Measurements from ENCODE around the gene TMEM109.

The TMEM109 gene

DNA sequence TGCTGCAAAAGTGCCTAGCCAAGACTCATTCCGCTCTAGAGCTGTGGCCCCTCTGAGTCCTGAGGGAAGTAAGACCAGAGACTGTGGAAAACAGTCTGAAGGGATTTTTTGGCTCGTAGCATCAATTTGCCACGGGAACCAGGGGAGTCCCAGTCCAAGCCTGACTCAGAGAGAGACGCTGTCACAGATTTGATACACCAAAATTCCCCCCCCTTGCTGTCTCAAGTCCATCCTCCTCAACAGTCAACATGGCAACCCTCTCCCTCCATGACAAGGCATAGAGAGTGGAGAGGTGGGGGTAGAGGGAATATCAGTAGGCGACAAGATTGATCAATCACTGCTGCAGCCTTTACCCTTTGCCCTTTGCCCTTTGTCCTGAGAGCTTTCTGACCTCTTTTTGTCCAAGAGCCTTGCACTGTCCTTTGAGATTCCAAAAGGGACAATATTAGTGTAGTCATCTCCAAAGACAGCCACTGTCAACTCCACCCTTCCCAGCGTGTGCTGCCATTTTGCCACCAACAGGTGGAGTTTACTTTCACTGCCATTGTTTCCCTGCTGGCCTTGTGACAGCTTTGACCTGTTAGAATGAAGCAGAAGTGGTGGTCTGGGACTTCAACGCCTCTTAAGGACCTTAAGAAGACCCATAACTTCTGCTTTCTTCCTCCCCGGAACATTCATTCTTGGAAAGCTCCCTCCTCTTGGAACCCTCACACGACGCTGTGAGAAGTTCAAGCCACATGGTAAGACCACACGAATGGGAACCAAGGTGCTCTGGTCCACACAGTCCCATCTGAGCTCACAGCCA, 30.7 kb downstream of the TMEM109 start:
- DNase-seq: no peak

DNA sequence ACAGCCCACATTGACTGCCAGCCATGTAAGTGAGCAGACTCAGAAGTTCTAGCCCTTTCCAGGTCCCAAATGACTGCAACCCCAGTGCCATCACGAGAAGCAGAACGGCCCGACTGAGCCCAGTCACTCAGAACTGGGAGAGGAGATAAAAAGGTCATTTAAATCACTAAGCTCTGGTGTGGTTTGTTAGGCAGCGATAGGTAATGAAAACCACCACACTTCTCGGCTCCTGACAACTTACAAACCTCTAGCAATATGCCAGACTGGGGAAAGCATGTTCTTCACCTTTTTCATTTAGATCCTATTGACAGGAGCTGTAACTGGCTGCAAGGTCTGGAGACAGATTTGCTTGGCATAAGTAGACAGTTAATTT, 31.3 kb downstream of the TMEM109 start:
- no peak for DNase-seq

DNA sequence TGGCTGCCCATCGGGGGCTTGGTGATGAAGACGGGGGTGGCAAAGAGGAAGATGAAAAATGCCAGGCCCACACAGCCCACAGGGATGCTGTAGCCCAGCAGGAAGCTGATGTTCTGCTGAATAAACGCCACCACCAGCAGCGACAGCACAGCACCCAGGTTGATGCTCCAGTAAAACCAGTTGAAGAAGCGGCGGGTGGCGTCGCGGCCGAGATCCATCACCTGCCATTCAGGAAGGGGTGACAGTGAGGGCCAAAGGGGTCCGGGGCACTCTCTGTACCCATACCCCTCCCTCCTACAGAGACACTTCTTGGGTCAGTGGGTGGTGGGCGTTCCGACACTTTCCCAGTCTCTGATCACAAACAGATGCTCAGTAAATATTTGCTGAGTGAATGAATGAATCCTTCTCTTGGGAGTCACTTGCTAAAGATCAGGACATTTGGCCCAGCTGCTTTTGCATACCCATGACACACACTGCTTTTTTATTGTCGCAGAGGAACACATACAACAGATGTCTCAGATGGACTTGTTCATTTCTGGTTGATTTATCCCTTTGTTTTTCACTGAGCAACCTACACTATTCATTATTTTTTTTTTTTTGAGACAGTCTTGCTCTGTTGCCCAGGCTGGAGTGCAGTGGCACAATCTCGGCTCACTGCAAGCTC, 32.8 kb downstream of the TMEM109 start:
- DNase-seq: peak in 1 of 2 experiments; percentile 73

DNA sequence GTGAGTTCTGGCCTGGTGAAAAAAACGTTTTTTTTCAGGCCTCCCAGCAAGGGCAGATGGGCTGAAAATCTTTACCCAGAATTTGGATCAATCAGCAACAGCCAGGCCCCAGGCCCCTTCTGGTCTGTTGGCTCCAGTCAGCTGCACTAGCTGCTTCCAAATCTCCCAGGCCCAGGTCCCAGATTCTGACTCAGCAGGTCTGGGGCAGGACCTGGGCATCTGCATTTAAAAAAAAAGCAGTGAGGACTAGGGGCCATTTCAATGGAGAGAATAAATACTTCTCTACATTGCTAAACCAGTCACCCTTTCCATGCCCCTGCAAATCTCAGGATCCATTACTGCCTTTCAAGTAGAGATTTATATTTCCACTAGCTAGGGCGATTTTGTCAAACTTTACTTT, 33.7 kb downstream of the TMEM109 start:
- DNase-seq: peak in 1 of 2 experiments; percentile 47

DNA sequence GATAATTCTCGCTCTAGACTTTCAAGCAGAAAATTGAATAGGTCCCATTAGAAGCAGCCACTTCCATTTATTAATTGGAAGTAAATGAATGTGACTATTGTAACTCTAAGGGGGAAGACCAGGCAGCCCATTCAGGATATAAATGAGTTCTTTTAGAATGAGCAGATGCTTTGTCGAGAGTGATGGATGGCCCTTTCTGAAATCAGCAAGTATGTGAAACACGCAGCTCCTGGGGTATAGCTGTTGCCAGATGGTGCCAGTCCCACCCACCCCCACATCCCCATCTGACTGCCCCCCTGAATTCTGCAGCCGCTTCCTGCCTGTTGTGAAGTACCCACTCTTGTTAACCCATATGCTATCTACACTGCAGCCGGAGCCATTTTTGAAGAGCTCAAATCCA, 34.3 kb downstream of the TMEM109 start:
- peak; percentile 73 to 93 for DNase-seq

DNA sequence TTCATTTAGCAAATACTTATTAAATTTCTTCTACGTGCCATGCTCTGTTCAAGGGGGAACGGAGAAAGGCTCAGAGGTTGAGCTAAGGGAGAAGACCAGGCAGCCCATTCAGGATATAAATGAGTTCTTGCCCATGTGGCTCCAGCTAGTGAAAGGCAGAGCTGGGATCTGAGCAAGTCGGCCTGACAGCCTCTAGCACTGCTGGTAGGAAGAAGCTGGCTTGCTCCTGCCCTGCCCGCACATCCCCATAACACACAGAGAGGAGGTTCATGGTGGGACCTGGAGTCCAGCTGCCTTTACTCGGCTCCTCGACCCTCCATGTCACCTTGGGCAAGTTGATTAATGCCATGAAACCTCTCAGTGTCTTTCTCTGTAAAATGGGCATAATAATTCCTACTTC, 36.1 kb downstream of the TMEM109 start:
- DNase-seq: no peak

DNA sequence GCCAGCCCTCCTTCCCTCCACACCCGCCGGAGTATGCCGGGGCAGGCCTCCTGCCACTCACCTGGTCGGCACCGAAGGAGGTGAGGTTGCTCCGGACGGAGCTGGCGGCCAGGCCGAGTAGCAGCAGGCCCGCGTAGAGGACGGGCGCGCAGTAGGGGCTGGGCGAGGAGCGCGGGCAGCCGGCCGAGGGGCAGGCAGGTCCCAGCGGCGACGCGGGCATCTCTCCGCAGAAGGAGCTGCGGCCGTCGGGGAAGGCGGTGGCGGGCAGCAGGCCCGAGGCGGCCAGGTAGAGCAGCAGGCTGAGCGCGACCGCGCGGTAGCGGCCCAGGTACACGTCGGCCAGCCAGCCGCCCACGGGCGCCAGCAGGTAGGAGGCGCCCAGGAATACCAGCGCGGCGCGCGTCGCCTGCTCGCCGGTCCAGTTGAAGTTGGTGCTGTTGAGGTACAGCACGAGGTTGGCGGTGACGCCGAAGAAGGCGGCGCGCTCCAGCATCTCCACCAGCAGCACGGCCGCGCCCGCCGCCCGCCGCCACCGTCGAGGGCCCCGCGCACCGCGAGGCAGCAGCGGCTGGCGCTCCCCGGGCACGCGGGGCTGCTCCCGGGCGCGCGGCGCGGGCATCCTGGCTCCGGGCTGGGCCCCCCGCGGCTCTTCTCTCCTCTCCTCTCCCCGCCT, 37.1 kb downstream of the TMEM109 start:
- no peak for DNase-seq

DNA sequence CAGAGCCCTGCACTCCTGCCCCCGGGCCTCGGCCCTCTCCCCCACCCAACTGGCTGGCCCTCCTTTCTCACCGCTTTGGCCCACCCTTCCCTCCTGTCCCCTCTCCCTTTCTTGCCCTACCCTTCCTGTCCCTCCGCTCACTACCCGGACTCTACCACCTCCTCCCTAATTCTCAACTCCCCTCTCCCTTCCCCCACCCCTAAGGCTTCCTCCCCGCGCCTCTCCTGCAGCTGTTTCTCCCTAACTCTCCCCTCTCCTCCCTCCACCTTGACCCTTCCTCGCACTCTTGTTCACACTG, 37.6 kb downstream of the TMEM109 start:
- DNase-seq: no peak

DNA sequence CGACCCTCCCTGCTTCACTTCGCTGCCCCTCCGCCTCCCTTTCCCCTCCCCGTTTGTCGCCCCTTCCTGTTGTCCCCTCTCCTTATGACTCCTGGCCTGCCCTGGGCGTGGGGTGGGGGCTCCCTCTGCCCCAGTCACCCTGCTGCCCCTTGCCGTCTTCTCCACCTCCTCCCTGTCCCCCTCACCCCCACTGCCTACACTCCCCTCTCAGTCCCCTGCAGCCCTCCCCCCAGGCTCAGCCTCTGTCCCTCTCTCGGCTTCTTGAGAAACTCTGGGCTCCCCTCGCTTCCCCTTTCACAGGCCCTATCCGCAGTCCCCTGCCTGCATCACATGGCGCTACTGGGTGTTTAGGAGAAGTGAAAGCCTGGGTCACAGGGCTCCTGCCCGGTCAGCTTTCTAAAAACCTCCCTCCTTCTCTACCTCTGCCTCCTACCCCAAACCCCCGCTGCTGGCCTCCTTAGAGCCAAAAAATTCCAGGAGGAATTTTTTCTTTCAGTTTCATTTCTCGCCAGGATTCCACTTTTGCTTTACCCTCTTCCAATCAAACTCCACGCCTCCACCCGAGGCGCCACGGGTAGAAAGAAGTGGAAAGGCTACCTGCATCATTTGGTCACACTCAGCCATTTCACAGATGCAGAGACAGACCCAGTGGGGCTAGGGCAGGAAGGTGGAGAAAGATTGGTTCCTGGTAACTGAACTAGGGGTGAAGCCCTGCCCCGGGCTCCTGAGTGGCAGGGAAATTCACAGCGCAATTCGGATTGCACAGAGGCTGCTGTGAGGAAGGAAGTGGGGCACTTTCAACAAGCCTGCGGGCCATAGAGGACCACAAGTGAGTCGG, 38.2 kb downstream of the TMEM109 start, which contains the start of gene SLC15A3:
SLC15A3 (minus strand) TSS at position 273 of the 838 bp plus-strand sequence. CDS start 625 bp downstream, outside the sequence.
- DNase-seq: no peak

DNA sequence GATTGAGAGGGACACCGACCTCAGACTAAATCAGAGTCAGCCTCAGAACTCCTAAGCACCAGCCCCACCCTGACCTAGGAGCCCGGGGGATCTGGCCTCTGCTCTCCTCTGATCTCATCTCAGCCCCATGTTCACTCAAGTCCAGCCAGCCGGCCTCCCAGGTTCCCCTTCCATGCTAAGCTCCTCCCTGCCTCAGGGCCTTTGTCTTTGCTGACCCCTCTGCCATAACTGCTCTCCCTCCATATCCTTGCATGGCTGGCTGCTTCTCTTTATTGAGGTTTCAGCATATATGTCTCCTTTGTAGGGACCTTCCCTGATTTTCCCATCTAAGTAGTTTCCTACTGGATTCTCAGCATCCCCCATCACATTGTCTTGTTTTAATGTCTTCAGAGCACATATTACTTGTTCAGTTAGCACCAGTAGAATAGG, 38.8 kb downstream of the TMEM109 start:
- no peak for DNase-seq

DNA sequence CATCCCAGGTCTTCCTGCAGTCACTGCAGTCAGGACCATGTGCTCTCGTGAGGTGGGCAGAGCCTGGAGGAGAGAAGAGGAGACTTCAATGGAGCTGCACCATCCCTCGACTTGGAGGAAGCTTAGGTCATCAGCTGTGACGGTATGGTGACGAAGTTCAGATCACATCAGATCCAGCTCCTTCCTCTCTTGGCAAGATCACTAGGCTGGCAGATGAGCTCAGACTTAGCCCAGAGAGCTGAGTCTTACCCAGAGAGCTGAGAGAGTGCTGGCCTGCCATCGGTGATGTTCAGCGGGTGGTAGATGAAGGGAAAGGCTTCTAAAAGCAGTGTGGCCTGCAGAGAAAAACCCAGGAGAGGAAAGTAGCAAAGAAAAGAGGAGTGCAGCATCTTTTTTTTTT, 39.8 kb downstream of the TMEM109 start:
- no peak for DNase-seq

DNA sequence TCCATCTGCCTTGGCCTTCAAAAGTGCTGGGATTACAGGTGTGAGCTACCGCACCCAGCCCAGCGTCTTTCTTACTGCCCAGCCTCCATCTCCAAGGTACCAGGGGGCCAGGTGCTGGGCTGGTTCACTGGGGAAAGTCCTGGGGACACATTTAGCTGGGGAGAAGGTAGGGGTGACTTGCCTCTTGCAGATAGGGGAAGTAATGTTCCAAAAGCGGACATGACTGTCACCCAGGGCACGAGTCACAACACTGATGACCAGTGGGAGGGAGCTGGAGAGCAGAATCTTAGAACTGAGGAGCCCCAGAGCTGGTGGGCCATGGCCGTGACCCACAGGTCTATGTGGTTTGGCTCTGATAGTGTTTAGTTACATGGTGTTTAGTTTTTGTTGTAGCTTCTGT, 40.5 kb downstream of the TMEM109 start:
- no peak for DNase-seq

DNA sequence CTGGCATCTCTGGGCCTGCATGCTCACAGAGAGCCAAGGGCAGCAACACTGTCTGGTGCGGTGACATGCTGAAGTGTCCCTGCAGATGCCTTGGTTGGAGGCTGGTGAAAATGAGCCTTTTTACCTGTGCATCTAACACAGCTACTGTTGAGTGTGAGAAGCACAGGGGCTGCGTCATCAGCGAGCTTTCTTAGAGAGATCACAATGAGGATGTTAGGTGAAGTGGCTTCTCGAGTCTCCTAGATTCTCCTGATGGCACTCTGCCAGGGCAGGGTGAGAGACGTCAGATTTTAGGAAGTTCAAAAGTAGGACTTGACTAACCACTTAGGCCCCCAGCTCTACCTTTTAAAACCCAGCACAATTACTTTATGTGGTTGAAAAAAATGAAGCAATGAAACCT, 41.6 kb downstream of the TMEM109 start:
- DNase-seq: peak in 1 of 2 experiments; percentile 13

DNA sequence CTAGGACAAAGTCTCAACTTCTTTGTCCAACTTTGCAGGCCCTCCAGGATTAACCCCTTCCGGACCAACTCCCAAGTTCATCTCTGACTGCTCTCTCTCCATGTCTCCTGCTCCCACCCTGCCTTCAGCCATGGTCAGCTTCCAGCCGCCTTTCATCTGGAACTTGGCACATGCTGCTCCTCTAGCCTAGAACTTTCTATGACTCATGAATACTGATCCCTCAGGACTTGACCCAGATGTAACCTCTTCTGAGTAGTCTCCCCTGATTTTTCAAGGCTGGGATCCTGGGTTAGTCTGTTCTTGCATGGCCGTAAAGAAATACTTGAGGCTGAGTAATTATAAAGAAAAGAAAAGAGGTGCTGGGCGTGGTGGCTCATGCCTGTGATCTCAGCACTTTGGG, 43.2 kb downstream of the TMEM109 start:
- no peak for DNase-seq

DNA sequence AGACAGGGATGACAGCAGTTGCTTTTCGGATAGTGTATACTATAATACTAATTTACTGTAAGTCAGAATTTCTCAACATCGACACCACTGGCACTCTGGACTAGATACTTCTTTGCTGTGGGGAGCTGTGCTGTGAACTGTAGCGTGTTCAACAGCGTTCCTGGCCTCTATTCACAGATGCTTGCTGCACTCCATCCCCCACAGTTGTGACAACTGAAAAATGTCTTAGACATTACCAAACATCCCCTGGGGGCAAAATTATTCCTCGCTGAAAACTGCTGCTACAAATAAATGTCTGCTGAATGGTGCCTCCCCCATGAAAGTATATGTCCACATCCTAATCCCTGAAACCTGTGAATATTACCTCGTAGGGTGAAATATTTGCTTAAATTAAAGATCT, 45.5 kb downstream of the TMEM109 start:
- DNase-seq: no peak

DNA sequence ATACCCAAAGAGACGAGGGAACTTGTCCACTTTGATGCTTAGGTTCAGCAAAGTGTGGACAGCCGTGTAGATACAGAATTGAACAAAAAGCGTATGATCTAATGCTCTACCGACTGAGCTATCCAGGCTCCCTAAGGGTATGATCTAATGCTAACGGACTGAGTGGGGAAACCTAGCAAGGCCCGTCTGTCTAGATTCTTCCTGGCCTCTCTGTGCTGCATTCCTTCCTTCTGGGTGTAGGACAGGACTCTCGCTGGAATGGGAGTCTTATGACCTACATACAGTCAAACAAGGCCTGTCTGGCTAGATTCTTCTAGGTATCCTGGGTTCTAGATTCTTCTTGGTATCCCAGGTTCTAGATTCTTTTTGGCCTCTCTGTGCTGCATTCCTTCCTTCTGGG, 46.4 kb downstream of the TMEM109 start:
- DNase-seq: no peak

DNA sequence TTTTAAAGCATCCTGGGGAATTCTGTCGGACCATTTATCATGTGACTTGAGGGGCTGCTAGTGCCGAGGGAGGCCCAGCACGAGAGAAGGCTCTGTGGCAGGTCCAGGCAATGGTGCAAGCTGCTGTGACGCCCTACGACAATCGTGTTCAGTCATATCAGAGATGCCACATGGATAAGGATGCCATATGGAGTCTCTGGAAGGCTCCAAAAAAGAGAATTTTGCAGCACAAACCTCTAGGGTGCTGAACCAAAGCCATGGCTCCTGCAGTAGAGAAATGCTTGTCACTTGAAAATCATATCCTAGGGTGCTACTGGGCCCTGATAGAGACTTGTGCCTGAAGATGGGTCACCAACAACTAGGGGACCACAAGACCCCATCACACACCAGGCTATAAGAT, 50.8 kb downstream of the TMEM109 start:
- DNase-seq: peak in 1 of 2 experiments; percentile 25

DNA sequence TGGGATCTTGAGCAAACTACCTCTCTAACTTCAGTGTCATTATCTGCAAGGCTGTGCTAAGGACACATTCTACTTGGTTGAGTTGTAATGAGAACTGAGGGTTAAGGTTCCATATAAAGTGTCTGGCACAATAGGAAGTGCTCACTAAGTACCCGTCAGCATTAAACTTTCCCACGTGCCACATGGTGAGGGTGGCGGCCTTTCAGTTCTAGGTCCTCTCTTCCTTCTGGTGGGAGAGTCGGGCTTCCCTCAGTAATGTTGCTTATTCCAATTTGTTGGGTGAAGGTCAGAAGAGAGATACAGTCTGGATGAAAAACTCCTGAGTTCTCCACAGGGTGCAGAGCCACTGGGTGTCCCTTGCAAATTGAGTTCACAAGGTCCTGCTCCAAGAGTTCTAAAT, 52.9 kb downstream of the TMEM109 start:
- DNase-seq: no peak

DNA sequence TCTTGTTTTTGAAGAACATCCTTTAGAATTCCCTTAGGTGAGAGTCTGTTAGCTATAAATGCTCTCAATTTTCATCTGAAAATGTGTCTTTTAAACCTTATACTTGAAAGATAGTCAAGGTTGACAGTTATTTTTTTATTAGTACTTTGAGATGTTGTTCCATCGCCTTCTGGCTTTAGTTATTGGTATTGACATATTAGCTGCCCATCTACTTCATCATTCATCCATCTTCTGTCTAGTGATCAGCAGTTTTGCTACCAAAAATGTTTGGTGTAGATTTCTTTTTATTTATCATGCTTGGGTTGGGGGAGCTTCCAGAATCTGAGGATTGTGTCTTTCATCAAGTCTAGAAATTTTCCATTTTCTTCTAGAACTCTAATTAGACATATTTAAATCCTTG, 54.3 kb downstream of the TMEM109 start:
- DNase-seq: no peak

DNA sequence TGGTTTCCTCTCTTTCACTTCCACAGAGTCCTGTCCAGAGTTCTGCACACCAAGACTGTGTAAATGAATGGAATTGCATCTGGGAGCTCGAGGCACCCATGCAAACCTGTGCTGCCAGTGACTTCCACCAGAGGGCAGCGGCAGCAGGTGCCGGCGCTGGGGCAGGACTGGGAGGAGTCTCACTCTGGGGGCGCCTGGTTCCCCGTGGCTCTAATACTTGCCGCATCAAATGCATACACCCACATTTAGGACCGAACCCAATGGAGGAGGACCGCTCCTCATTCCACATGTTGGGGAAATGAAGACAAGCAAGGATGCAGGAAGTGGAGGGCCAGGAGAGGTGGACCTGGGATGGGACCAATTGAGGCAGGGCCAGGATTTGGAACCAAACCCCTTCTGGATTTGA, 56.4 kb downstream of the TMEM109 start:
- peak in 1 of 2 experiments; percentile 33 for DNase-seq

DNA sequence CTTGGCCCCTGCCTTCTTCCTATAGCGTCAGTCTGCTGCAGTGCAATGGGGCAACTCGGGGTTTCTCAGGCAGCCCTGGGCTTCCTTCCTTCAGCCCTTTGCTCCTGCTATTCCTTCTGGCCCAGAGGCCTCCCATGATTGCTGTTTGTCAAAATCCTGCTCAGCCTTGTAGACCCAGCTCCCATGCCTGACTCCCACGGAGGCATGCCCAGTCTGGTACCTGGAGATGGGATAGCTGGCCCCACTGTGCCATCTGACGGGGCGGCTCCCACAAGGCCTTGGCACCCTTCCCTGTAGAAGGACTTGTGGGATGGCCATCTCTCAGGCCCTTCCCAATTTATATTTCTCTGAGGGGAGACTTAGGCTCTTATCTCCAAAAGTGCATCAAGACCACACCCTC, 56.9 kb downstream of the TMEM109 start:
- no peak for DNase-seq

DNA sequence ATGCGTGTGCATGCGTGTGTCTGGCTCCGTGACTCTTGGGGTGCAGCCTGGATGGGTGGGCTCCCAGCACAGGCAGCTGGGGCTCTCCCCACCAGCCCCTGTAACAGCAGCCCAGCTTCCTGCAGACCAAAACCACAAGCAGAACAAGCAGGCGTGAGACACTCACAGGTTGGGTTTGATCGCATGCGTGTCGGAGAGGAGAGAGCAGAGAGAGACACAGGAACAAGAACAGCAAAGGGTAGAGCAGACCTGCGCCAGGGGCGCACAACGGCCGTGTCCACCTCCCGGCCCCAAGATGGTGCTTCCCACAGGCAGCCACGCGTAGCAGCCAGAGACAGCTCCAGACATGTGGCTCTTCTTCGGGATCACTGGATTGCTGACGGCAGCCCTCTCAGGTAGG, 57.6 kb downstream of the TMEM109 start, which contains the start of gene CD6:
CD6 (plus strand) TSS at position 161 of the 400 bp plus-strand sequence; CDS start at position 347, 186 bp downstream.
- DNase-seq: no peak
